Iris pigment epithelial cell (primary cell): ENCODE measurements around the gene RINL.
A peak's percentile ranks its signal among the peaks of the same experiment; 100 is the strongest.

Source experiments
- DNase-seq: peaks from one replicate; pipeline ENCODE4 v3.0.0-alpha.2; 2011; ENCODE audit warnings: low read depth

Gene RINL, protein sequence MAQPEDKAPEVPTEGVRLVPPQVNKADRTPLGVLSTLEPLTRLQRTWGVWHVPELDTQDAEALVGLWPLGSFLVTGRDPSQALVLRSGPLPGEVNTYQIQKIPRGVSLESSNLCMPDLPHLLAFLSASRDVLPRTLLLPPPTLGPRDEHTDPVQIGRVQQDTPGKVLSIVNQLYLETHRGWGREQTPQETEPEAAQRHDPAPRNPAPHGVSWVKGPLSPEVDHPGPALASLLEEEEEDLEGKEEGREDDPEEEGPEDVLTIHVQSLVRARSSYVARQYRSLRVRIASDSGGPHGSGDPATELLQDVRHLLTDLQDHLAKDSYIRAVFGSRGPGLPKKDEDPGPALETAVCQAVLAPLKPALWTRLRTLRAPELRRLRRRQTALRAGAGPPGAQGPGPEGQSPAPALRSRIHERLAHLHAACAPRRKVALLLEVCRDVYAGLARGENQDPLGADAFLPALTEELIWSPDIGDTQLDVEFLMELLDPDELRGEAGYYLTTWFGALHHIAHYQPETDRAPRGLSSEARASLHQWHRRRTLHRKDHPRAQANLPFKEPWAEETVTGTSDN

DNA sequence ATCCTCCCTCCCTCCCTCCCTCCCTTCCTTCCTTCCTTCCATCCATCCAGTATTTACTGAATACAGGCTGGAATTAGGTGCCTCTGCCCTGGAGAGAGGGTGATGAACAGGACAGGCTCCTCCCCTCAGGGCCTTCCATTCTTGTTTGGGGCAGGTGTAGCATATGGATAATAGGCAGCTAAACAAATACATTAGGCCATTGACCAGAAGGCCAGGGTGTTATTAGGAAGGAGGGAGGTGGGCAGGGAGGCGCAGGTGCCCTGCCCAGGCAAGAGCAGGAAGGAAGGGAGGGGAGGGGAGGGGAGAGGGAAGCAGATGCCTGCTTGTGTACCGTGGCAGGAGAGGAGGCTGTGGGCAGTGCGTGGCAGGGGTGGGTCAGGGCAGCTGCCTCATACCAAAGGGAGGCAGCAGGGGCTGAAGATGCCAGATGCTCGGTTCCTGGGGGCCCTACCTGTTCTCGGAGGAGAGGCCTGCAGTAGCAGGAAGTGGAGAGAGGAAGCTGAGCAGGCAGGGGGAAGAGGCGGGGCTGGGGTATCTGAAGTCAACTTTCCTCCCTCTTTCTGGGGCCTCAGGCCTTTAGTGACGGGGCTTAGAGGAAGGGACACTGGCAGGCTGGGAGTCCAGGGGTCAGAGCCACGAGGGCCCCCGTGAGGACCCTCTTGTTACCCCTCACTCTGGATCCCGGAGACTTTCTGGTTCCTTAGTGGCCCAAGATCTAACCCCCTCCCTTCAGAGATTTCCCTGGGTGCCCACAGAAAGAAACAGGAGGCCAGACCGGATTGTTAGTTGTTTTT, at the start of gene RINL:
RINL (minus strand) TSS at position 495 of the 794 bp plus-strand sequence. CDS start 1,533 bp downstream, outside the sequence.
- no peak for DNase-seq

DNA sequence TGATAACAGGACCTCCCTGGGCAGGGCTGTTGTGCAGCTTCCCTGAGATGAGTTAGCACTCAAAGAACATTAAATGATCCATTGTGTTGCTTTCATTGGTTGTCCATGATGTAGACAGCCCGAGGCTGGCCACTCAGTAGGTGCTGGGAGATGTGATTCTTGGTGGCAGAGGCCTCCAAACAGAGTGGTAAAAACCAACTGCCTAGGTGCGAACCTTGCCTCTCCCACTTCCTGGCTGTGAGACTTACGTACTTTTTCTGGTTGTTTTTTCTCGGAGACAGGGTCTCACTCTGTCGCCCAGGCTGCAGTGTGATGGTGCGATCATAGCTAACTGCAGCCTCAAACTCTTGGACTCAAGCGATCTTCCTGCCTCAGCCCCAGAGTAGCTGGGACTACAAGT, 46.3 kb upstream of the RINL start:
- no peak for DNase-seq

DNA sequence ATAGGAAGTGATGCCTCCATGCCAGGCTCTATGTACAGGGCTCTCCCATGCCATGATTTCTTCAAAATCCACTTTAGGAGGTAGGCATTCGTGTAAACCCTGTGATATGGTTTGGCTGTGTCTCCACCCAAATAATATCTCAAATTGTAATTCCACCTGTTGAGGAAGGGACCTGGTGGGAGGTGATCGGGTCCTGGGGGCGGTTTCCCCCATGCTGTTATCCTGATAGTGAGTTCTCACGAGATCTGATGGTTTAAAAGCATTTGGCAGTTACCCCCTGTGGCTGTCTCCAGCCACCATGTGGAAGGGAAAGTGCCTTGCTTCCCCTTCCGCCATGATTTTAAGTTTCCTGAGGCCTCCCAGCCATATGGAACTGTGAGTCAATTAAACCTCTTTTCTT, 44.4 kb upstream of the RINL start:
- no peak for DNase-seq

DNA sequence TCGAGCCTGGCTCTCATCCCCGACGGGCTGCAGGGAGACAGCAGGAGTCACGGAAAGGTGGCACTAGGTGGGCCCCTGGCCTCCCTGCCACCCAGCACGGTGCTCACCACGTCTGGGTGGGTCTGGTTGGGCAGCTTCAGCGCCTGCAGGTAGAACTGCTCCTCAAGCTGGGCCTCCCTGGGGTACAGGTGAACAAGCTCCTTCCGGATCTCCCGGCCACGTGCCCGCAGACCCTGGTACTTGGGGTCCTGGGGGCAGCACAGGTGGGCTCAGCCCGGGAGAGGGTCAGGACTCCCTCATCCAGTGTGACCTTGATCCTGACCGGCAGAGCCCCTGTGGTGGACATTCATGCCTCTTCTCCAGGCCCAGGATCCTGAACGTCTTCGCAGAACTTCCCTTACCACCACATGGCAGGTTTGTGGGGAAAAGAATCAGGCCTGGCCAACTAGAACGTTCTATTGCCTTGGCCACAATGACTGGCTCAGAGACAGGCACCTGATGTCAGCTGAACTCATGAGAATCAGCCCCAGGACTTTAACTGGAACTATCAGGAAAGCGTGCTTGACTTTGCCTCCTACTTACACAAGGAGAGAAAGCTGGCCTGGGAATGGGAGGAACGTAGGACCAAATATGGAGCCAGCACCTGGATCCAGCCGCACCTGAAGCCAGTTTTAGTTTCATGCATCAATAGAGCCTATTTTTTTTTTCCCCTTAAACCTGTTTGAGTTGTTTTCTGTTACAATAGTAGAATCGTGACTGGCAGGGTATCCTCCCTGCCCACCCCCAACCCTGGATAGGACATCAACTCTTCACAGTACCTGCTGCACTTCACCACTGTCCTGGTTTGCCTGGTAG, 43.6 kb upstream of the RINL start:
- DNase-seq: no peak

DNA sequence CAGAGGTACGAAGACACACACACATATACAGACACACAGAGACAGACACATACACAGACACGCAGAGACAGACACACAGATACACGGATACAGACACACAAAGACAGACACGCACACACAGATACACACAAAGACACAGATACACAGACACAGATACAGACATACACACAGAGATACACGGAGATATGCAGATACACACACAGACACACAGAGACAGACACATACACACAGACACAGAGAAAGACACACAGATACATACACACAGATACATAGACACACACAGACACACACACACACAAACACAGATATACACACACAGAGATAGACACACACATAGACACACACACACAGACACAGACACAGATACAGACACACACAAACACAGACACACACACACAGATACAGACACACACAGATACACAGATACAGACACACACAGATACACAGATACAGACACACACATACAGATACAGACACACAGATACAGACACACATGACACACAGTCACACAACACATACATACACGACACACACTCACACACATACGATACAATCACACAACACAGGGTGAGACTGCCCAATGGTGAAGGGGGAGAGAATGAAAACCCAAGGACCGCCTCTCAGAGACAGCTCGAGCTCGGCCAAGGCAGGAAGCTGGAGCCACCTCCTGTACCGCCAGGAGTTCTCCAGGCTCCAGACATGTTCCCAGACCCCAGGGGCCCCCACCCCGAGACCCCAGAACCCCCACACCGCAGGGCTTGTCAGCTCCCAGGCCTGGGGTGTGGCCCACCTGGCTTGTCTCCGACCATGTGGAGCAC, 42.7 kb upstream of the RINL start:
- DNase-seq: no peak

DNA sequence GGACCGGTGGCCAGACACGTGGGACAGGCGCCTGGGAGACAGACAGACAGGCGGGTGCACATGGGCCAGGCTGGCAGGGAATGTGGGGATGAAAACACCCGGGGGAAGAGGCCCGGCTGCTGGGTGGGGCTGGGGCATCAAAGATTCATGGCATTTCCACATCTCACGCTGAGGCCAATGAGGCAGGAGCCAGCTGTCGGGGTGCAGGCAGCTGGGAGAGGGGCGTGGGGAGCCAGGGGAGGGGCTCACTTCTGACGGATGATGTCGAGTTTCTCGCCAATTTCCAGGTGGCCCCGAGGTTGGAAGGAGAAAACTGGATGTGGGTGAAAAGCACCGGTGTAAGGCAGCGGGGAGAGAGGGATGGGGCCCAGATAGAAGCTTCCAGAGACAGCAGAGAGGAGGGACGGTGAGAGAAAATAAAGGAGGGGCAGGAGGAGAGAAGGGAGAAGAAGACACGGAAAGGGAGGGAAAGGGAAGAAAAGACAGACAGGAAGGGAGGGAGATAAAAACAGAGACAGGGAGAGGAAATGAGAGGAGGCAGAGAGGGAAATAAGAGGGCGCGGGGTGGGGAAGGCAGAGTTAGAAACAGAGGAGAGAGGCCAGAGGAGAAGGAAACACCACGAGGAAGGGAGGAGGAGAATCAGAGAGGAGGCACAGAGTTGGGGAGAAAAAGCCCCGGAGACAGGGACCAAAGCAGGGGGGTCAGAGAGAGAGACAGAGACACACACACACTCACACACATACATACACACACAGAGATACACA, 41.9 kb upstream of the RINL start:
- DNase-seq: no peak

DNA sequence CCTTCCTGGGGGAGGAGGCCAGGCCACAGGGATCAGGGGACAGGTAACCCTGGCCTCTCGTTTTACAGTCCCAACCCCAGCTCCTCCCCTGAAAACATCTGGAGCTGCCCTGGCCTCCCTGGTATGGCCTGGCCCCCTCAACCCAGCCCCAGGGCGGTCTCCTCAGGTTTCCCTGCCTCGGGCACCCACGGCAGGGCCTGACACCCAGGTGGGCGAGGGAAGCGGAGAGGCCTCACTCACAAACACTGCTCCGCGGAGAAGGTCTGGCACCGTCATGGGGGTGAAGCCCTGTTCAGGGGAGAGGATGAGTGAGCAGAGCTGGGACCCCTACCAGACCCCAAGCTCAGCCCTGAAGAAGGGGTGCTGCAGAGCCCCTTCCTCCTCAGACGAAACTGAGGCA, 40.5 kb upstream of the RINL start:
- no peak for DNase-seq

DNA sequence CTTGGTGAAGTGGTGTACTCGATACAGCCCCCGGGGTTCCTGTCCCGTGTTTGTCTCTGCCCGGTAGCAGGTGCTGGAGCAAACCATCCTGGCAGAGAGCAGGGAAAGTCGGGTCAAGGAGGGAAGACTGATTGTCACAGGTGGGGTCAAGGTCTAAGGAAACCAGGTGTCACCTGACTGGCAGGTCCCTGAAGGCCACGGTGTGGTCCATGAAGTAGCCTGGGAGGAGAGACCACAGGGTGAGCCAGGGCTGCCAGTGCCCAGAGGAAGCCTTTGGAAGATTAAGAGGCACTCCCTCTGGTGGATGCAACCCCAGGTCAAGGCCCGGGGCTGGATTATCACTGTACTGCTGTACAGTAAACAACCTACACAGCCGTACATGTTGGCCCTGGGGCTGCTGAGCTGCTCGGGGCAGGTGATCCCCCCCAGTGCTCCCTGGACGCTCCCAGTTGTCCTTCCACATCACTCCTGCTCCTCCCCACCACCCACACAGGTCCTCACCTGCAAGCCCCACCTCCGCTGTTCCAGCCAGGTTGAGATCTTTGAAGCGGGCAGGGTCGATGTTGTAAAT, 39.9 kb upstream of the RINL start:
- DNase-seq: peak; percentile 24

DNA sequence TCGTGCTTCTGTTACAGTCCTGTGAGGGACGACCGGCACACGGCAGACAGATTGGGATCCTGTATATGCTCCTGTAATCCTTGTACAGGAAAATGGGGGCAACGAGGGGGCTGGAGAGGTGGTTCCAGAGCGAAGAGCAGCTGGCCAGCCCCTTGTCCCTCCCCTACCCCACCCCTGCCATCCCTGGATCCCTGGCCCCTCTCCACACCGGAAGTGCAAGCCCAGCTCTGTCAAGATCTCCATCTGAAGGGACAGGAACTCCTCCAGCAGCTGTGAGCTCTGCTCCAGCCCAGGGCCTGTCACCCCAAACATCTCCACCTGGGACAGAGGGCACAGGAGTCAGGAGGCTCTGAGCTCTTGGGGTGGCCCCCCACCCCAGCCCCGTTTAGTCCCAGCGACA, 39.4 kb upstream of the RINL start:
- no peak for DNase-seq

DNA sequence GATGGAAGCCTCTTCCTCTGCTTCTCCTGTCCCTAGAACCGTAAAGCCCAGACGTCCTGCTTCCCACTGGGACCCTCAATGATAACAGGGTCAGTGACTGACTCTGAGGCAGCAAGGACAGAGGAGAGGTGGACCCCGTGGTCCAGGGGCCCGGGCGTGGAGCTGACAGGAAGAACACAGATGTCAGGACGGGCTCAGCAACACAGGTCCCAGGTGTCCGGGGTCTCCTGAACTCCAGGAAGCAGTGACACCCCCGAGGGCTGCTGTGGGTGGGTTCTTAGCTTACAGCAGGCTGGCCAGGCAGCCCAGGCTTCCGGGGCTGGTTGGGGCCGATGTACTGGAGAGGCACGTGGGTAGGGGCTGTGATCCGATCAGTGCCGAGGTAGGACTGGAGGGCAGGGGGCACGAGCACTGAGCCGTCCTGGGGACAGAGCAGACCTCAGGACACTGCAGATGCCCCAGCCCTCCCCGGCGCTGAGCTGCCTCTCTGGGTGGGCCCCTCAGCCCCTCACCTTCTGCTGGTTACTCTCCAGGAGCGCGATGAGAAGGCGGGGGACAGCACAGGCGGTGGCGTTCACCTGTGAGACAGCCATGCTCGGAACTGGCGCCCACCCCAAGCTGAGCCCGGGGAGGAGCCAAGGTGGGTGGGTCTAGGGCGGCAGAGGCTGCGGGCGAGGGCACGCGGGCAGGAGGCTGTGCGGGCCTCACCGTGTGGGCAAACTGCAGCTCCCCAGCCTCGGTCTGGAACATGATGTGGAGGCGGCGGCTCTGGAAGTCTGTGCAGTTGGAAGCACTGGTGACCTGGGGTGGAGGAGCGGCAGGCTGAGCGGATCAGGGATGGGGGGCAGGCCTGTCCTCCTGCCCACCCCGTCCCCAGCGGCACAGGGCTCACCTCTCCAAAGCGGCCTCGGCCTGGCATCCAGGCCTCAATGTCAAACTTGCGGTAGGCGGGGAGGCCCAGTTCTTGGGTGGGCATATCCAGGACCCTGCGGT, 37.5 kb upstream of the RINL start:
- DNase-seq: no peak

DNA sequence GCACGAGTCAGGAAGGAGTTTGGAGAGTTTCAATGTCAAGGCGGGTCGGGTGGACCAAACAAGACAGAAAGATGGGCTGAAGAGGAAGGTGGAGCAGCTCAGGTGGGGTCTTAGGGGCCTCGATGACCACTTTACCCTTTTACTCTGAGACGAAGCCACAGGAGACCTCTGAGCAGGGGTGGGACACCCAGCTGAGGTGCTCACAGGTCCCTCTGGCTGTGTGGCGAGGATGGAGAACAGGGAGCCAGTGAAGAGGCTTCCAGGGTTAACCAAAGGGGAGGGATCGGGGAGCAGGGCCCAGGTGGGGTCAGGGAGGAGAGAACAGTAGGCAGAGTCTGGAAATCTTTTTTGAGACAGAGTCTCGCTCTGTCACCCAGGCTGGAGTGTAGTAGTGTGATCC, 35.9 kb upstream of the RINL start:
- no peak for DNase-seq

DNA sequence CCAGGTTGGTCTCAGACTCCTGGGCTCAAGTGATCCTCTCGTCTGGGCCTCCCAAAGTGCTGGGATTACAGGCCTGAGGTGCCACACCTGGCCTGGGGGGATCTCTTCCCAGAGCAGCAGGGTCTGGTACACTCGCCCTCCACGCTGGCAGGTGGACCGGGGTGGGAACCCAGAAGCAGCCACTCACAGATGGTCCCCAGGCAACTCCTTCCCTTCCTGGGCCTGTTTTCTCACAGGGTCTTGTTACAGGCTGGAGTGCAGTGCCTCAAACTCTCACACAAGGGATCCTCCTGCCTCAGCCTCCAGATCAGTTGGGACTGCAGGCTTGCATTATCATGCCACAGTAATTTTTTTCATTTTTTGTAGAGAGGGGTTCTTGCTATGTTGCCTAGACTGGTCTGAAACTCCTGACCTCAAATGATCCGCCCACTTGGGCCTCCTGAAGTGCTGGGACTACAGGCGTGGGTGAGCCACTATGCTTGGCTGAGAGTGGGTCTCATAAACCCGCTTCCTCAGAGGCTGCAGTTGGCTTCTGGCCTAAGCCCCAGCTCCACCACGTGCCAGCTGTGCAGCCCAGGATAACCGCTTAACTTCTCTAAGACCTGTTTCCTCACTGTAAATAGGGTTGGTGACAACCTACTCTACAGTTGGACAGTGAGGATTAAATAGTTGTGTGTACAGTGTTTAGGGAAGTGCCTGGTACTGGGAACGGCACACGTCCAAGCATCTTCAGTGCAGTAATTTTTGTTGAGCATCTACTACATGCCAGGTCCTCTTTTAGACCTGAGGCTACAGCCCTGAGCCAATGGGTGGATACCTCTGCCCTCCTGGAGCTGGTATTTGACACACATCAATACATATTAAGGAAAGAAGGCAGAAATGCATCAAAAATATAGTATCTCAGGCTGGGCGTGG, 34.8 kb upstream of the RINL start:
- DNase-seq: no peak

DNA sequence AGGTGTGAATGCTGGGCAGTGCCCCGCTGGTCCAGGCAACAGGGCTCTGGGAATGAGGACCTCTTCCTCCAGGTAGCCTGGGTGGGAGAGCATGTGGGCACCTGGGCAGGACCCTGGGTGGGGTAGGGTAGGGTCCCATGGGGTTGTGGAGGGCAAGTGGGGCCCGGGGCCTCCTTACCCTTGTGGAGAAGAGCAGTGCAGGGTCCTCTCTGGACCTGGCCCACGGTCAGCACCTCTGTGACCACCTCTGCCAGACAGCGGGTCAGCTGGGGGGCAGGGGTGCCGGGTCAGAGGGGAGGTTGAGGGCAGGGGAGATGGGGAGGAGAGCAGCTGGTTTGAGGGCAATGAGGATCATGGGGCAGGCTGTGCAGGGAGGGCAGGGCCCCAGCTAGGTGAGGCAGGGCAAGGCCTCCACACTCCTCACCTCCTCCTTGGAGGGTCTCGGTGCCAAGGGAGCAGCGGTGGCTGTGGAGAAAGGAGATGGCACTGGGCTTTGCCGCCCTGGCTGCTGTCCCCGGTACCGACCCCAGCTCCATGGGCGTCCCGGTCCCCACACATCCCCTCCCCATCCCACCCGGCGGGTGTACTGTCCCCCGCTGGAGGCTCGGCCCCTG, 33.4 kb upstream of the RINL start:
- DNase-seq: no peak

DNA sequence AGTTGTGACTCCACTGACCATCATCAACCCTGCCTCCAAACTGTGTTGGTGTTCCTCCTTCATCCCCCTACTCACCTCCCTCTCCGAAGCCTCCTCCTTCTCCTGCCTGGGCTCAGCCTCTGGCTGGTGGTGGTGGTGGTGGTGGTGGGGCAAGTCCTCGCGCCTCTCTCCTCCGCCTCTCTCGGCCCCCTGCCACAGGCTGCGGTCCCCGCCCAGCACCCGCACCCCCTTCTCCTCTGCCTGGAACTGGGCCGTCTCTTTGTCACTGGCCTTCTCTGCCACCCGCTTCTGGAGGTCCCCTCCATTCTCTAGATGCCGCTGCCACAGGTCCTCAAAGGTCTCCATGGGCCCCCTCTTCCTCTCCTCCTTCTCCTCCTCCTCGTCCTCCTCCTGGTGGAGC, 32.4 kb upstream of the RINL start:
- DNase-seq: no peak

DNA sequence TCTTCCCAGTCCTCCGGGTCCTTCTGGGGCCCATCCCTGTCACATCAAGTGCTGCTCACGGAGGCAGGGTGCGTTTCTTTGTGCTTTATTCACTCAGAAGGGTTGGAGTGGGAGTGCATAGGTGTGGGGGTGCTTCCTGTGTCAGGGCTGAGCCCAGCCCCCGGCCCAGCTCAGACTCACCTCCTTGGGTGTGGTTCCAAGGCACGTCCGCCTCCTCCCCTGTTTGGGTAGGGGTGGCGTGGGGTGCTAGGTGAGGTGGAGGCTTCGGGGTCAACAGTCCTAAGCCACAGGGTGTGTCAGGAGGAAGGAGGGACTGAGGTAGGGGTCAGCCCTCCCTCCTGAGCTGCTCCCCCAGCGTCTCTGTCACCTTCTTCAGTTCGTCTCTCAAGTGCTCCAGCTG, 30.8 kb upstream of the RINL start:
- DNase-seq: no peak

DNA sequence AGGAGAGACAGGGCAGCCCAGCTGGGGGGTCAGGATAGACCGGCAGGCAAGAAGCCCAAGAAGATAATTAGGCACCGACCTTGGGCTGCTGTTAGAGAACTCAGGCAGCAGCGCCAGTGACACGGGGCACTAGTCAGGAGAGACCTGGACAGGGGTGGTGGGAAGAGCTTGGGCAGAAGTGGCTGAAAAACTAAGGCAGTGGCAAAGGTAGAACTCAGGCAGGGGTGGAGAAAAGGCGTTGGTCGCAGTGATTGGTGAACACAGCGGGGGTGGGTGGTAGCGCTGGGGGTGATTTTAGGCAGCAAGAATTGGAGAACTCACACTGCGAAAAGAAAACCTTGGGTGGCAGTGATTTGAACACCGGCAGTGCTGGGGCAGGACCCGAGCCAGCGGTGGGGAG, 29.6 kb upstream of the RINL start:
- no peak for DNase-seq

DNA sequence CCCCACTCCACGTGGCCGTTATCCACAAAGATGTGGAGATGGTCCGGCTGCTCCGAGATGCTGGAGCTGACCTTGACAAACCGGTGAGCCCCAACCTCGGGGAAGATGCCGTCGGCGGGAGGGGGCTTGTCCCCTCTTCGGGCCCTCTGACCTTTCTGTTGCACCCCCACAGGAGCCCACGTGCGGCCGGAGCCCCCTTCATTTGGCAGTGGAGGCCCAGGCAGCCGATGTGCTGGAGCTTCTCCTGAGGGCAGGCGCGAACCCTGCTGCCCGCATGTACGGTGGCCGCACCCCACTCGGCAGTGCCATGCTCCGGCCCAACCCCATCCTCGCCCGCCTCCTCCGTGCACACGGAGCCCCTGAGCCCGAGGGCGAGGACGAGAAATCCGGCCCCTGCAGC, 29.2 kb upstream of the RINL start:
- no peak for DNase-seq
